Mucosa of descending colon (tissue), 3 donors: ENCODE data around the gene FBXO10. TPM values are rescaled to one million over a fixed set of nuclear protein-coding genes. Genes with fewer than 3 reads are reported as not detected.

ENCODE experiments used
- ATAC-seq: fragments of 200-7000 bp; cut with Tn5 transposase; one replicate; pipeline ENCODE4 v1.9.1; 2020; ENCODE audit warnings: mild to moderate bottlenecking, moderate library complexity
- DNase-seq, 3 donors: peaks; one replicate each; pipeline ENCODE4 v3.0.0-alpha.2; 2020
- H3K36me3 ChIP-seq: fragments of 200-600 bp; one replicate; pipeline ENCODE4 v1.8.0; 2021; ENCODE audit warnings: low read depth, mild to moderate bottlenecking
- H3K4me1 ChIP-seq: fragments of 200-600 bp; one replicate; pipeline ENCODE4 v1.8.0; 2021; ENCODE audit warnings: low read depth, mild to moderate bottlenecking
- H3K4me3 ChIP-seq: fragments of 200-600 bp; one replicate; pipeline ENCODE4 v1.8.0; 2021; ENCODE audit warnings: mild to moderate bottlenecking
- H3K9me3 ChIP-seq: fragments of 200-600 bp; one replicate; pipeline ENCODE4 v1.8.0; 2021; ENCODE audit warnings: mild to moderate bottlenecking
- CTCF ChIP-seq: fragments of 200-600 bp; IDR thresholded peaks from one replicate; pipeline ENCODE4 v1.8.0; 2022; ENCODE audit warnings: antibody characterized with exemption, mild to moderate bottlenecking
- intact Hi-C, 2 donors: fragments of 100-400 bp; cut with DNase I in 1 of 2; cut with micrococcal nuclease in 1 of 2; formaldehyde crosslinking; loops; one replicate each; pipeline versions ENCODE4 v1.11.0 to v1.11.1; 2022; cut with DNase I, micrococcal nuclease
- total RNA-seq, 3 donors: library from RNA; stranded (reverse); fragmentation: NEBNext Ultra II Directional in 2 of 3; extraction: Animal tissue kit (Norgen Biotek cat#: 25700) in 2 of 3; gene quantifications; one replicate each; pipeline versions ENCODE4 v1.2.1 to v1.2.4, GENCODE V29; 2021 to 2023
- donor health status: DM: no; HTN: no; CAD: no; lungs with moderate emphysema.
- donor health status: DM: no; HTN: no; CAD: no.
- donor health status: DM: no; HTN: yes; CAD: no.

FBXO10 gene
- total RNA-seq, 3 donors from 2014 or later: 3.4 to 15.9 (median 4.6) TPM

DNA sequence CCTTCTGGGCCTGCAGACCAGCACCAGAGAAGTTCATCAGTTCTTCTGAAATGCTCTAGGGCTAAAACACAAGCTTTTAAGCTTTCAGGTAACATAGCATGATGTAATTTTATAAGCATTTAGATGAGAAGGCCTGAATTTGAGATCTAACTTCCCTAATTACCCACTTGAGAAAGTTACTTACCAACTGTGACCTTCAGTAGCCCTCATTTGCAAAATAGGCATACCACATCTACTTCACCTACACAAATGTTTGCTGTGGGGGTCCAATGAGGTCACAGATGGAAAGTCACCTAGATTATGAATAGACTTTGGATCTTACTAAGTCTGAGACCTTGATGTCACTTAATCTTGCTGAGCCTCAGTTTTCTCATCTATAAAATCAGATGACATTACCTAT is 36.5 kb downstream of the FBXO10 start:
- DNase-seq (no peak), ATAC-seq (no peak)
- intact Hi-C loops: no loop called here
- H3K4me1 ChIP-seq: no peaks in the 10 kb centered on the region
- TF ChIP-seq CTCF: no peak
- H3K9me3 ChIP-seq: no peaks in the 10 kb centered on the region
- H3K4me3 ChIP-seq: no peak overlapping the region
- H3K36me3 ChIP-seq: no peaks in the 10 kb centered on the region

DNA sequence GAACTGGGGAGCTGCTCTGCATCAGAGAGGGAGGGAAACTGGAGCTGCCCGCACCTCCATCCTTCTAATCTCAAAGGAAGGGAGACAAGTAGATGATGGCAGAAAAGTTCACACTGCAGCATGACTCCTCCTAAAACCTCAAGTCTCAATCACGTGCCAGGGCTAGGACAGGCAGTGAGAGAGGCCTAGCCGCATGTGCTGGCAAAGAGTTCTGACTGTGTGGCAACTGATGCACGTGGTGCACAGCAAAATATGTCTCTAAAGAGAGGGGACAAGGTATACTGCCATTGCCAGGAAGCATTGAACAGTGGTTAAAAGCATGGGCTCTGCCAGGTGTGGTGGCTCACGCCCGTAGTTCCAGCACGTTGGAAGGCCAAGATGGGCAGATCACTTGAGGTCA is 38.1 kb downstream of the FBXO10 start:
- TF ChIP-seq CTCF: no peak
- no peak overlapping the region for H3K4me3 ChIP-seq

DNA sequence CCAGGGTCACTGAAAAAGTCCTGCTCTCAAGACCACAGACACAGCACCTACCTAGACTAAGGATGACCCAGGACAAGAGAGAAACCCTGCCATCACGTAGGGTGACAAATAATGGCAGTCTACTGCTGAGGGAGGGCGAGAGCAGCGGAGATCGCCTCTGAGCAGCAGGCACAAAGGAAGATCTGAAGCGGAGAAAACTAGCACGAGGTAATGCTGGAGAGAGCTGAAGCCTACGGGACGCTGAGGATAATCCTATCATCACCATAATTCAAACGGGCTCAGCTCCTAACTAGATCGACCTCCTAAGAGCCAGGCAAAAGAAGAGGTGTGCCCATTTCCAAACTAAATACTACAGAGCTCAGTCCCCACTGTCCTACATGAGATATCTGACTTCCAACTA is 41.3 kb downstream of the FBXO10 start:
- intact Hi-C loops: no loop called here
- H3K36me3 ChIP-seq: no peaks in the 10 kb centered on the region
- ATAC-seq (no peak), DNase-seq (no peak)
- TF ChIP-seq CTCF: no peak
- H3K4me1 ChIP-seq: no peaks in the 10 kb centered on the region
- no peaks in the 10 kb centered on the region for H3K9me3 ChIP-seq
- H3K4me3 ChIP-seq: no peak overlapping the region

More for the DNA sequence above, 38.1 kb downstream of the FBXO10 start:
- no peaks in the 10 kb centered on the region for H3K9me3 ChIP-seq
- ATAC-seq: no peak
- no peaks in the 10 kb centered on the region for H3K4me1 ChIP-seq
- DNase-seq: no peak
- intact Hi-C loops: no loop called here
- H3K36me3 ChIP-seq: no peaks in the 10 kb centered on the region

- DNase-seq (no peak), ATAC-seq (no peak)
- intact Hi-C loops: no loop called here
- no peaks in the 10 kb centered on the region for H3K4me1 ChIP-seq
- H3K9me3 ChIP-seq: no peaks in the 10 kb centered on the region
- no peak for TF ChIP-seq CTCF
- no peaks in the 10 kb centered on the region for H3K36me3 ChIP-seq
- H3K4me3 ChIP-seq: no peak overlapping the region
Observed at GRCh38 chr9:37534412-37534811, 41.8 kb downstream of the FBXO10 start.

- Histone ChIP-seq H3K4me3 (no peak overlapping the region), H3K9me3 (no peaks in the 10 kb centered on the region), H3K36me3 (no peaks in the 10 kb centered on the region), H3K4me1 (no peaks in the 10 kb centered on the region)
- no peak for TF ChIP-seq CTCF
- intact Hi-C loops: no loop called here
- no peak for DNase-seq
- peak; percentile 68 for ATAC-seq
Observed at GRCh38 chr9:37531699-37532098, 44.5 kb downstream of the FBXO10 start.
